ENCODE results near the gene KARS1.

The KARS1 gene

GRCh38 chr16:75647492-75648264 is at the start of gene KARS1, which contains the start of gene TERF2IP:
TSS of gene KARS1 (minus strand) at chr16:75647665. CDS start at chr16:75647639, 26 bp downstream.
TSS of gene TERF2IP (plus strand) at chr16:75647773. CDS start at chr16:75647883, 110 bp downstream.
- peak; percentile 93 for DNase-seq

- no peak for DNase-seq
Observed at GRCh38 chr16:75695708-75696107, 48.2 kb upstream of the KARS1 start.

GRCh38 chr16:75687361-75687760 is 39.9 kb upstream of the KARS1 start:
- no peak for DNase-seq

- no peak for DNase-seq
Observed at GRCh38 chr16:75682308-75682707, 34.8 kb upstream of the KARS1 start.

GRCh38 chr16:75679366-75679765 is 31.9 kb upstream of the KARS1 start:
- DNase-seq = no peak

- no peak for DNase-seq
Observed at GRCh38 chr16:75676909-75677308, 29.4 kb upstream of the KARS1 start, which contains the start of gene CPHXL2. TSS of gene CPHXL2 (minus strand) at chr16:75677009. CDS start at chr16:75676999, 10 bp downstream.

GRCh38 chr16:75667503-75667902 is 20.0 kb upstream of the KARS1 start:
- no peak for DNase-seq

- no peak for DNase-seq
Observed at GRCh38 chr16:75660726-75661302, 13.3 kb upstream of the KARS1 start.

GRCh38 chr16:75660321-75660720 is 12.9 kb upstream of the KARS1 start:
- DNase-seq = no peak

GRCh38 chr16:75658175-75658574 is 10.7 kb upstream of the KARS1 start:
- DNase-seq = no peak

GRCh38 chr16:75653922-75654321 is 6.5 kb upstream of the KARS1 start:
- no peak for DNase-seq

- peak; percentile 89 for DNase-seq
Observed at GRCh38 chr16:75648265-75649076, 1.0 kb upstream of the KARS1 start.

GRCh38 chr16:75647112-75647491 is 363 bp downstream of the KARS1 start:
- DNase-seq = no peak

GRCh38 chr16:75644240-75645012 is 3.0 kb downstream of the KARS1 start:
- no peak for DNase-seq

- DNase-seq = no peak
Observed at GRCh38 chr16:75640598-75640997, 6.9 kb downstream of the KARS1 start.

GRCh38 chr16:75635036-75635435 is 12.4 kb downstream of the KARS1 start:
- no peak for DNase-seq

- no peak for DNase-seq
Observed at GRCh38 chr16:75632857-75633256, 14.6 kb downstream of the KARS1 start.

GRCh38 chr16:75630052-75630451 is 17.4 kb downstream of the KARS1 start:
- DNase-seq = no peak

GRCh38 chr16:75629132-75629531 is 18.3 kb downstream of the KARS1 start:
- no peak for DNase-seq

GRCh38 chr16:75628351-75628750 is 19.1 kb downstream of the KARS1 start:
- no peak for DNase-seq

- no peak for DNase-seq
Observed at GRCh38 chr16:75627851-75628250, 19.6 kb downstream of the KARS1 start.

GRCh38 chr16:75626806-75627205 is 20.7 kb downstream of the KARS1 start:
- DNase-seq = no peak

- DNase-seq = no peak
Observed at GRCh38 chr16:75624921-75625334, 22.5 kb downstream of the KARS1 start.

Measured in activated CD8-positive, alpha-beta memory T cell treated with anti-CD3 and anti-CD28 coated beads, Interleukin-2, amount 50 U/mL, for 48 hours (primary cell).